Kidney epithelial cell (primary cell): ENCODE data around the gene EIF3L. TPM values are rescaled to one million over a fixed set of nuclear protein-coding genes. Genes with fewer than 3 reads are reported as not detected.

Experiments used
- DNase-seq: peaks from one replicate; pipeline ENCODE4 v3.0.0-alpha.2; 2010; ENCODE audit warnings: low read depth
- H3K27me3 ChIP-seq: 2 replicates; pipeline ENCODE4 v1.6.0; 2011; ENCODE audit warnings: low read length; ENCODE audit not compliant: control insufficient read depth, insufficient read depth
- H3K36me3 ChIP-seq: 2 replicates; pipeline ENCODE4 v1.5.1; 2011; ENCODE audit warnings: low read length; ENCODE audit not compliant: control insufficient read depth, insufficient read depth
- H3K4me3 ChIP-seq: 2 replicates; pipeline ENCODE4 v1.5.1; 2011; ENCODE audit warnings: low read depth, mild to moderate bottlenecking, control low read depth, low read length
- total RNA-seq: library from RNA; depleted of rRNA; stranded (reverse); fragments of >200 nt; gene quantifications from 2 replicates; pipeline ENCODE4 v1.2.3, GENCODE V29; 2015
- TF ChIP-seq, protein P1 (sequence below): IDR thresholded peaks from 2 replicates; pipeline ENCODE4 v1.5.1; 2011; ENCODE audit warnings: mild to moderate bottlenecking, moderate library complexity, low read length, control low read depth, inconsistent platforms; ENCODE audit not compliant: insufficient read depth, poor library complexity, severe bottlenecking

EIF3L gene
- total RNA-seq, 1 donor from 2014 or later, result 439 TPM

DNA sequence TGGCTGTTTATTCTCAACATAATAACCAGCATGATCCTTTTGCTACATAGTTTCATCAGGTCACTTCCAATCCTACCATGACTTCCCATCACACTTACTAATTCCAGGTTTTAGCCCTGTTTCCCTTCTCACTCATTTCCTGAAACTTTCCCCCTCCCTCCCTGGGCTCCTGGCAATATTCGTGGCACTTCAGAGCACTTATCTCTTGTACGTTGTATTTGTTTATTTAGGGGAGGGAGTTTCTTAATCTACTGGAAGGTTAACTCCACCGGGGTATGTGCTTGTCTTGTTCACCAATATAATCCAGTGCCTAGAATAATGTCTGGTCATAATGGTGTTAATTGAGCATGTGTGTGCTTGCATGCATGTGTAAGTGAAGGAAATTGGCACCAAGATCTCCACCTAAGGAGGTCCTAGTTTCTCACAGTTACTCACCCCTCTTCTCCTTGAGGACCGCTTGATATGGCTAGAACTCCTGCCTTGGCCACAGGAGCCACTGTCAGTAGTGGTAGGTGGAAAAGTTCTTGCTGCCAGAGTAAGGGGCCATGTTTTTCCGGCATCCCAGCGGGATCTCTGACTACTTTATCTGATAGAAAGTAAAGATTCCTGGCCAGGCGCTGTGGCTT, 11.7 kb downstream of the EIF3L start:
- H3K4me3 ChIP-seq, result no peak overlapping the region

GRCh38 chr22:37862570-37863325, 13.5 kb downstream of the EIF3L start:
- no peaks in the 10 kb centered on the region for H3K27me3 ChIP-seq
- no peaks in the 10 kb centered on the region for H3K36me3 ChIP-seq
- no peak overlapping the region for H3K4me3 ChIP-seq
- no peak for DNase-seq
- TF ChIP-seq, protein P1, sequence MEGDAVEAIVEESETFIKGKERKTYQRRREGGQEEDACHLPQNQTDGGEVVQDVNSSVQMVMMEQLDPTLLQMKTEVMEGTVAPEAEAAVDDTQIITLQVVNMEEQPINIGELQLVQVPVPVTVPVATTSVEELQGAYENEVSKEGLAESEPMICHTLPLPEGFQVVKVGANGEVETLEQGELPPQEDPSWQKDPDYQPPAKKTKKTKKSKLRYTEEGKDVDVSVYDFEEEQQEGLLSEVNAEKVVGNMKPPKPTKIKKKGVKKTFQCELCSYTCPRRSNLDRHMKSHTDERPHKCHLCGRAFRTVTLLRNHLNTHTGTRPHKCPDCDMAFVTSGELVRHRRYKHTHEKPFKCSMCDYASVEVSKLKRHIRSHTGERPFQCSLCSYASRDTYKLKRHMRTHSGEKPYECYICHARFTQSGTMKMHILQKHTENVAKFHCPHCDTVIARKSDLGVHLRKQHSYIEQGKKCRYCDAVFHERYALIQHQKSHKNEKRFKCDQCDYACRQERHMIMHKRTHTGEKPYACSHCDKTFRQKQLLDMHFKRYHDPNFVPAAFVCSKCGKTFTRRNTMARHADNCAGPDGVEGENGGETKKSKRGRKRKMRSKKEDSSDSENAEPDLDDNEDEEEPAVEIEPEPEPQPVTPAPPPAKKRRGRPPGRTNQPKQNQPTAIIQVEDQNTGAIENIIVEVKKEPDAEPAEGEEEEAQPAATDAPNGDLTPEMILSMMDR, result no peak

More for the DNA sequence above, 11.7 kb downstream of the EIF3L start:
- no peak for DNase-seq
- TF ChIP-seq, protein P1, result no peak
- no peaks in the 10 kb centered on the region for H3K36me3 ChIP-seq
- H3K27me3 ChIP-seq, result no peaks in the 10 kb centered on the region

- Histone ChIP-seq H3K36me3 (peaks cover 2% of the 10 kb centered on the region), H3K27me3 (no peaks in the 10 kb centered on the region), H3K4me3 (no peak overlapping the region)
- TF ChIP-seq, protein P1, result no peak
- no peak for DNase-seq
These were observed 16.3 kb downstream of the EIF3L start for GRCh38 chr22:37865510-37865909.

DNA sequence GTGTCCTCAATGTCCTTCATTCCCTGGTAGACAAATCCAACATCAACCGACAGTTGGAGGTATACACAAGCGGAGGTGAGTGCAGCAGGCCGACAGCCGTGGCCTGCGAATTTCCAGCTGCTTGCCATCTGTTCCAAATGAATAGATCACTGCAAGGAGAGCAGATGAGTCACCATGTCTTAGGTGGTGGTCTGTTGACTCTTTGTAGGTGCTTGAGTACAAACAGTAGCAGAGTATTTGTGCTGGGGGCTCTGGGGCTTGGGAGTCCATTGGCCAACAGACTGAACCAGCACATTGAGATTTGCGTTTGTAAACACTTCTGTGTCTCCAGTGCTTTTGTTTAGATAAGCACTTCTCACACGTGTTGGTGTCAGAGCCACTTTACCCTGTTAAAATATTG, 21.1 kb downstream of the EIF3L start:
- peaks cover 4% of the 10 kb centered on the region for H3K36me3 ChIP-seq
- TF ChIP-seq, protein P1, result no peak
- H3K27me3 ChIP-seq, result no peaks in the 10 kb centered on the region
- no peak for DNase-seq
- H3K4me3 ChIP-seq, result no peak overlapping the region

DNA sequence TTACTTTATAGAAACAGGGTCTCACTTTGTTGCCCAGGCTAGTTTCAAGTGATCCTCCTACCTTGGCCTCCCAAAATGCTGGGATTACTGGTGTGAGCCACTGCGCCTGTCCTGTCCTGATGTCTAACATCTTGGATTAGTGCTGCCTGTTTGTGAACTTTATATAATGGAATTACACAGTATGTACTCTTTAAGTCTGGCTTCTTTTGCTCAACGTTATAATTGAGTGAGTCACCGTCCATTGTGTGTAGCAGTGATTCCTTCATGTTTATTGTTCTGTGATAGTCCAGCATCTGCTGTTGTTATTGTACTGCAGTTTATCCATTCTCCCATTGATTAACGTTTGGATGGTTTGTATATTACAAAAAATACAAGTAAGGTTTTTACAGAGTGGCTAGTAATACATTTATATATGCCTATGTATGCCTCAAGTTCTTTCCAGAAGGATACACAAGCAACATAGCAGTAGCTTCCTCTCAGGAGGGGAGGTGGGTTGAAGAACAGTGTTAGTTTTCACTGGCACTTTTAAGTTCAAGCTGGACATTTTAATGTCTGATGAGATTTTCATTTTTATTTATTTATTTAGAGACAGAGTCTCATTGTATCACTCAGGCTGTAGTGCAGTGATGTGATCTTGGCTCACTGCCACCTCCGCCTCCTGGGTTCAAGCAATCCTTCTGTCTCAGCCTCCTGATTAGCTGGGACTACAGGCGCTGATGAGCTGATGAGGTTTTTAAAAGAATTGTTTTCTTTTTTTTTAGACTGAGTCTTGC, 31.6 kb downstream of the EIF3L start:
- TF ChIP-seq, protein P1, result no peak
- no peaks in the 10 kb centered on the region for H3K27me3 ChIP-seq
- no peak overlapping the region for H3K4me3 ChIP-seq
- DNase-seq, result no peak
- no peaks in the 10 kb centered on the region for H3K36me3 ChIP-seq
